C1 segment of cervical spinal cord (tissue), 14 donors: ENCODE results near the gene COL9A2.
A peak's percentile ranks its signal among the peaks of the same experiment; 100 is the strongest.
"Not testable (repeated sequence)": the region's sequence is repeated elsewhere in the genome, so short reads cannot be mapped to it uniquely, and the experiment has no call there.

Experiments used
- DNase-seq, 14 donors: peaks; one replicate each; lab custom pipeline; 2025; lab: John Stamatoyannopoulos, UW

The COL9A2 gene

DNA sequence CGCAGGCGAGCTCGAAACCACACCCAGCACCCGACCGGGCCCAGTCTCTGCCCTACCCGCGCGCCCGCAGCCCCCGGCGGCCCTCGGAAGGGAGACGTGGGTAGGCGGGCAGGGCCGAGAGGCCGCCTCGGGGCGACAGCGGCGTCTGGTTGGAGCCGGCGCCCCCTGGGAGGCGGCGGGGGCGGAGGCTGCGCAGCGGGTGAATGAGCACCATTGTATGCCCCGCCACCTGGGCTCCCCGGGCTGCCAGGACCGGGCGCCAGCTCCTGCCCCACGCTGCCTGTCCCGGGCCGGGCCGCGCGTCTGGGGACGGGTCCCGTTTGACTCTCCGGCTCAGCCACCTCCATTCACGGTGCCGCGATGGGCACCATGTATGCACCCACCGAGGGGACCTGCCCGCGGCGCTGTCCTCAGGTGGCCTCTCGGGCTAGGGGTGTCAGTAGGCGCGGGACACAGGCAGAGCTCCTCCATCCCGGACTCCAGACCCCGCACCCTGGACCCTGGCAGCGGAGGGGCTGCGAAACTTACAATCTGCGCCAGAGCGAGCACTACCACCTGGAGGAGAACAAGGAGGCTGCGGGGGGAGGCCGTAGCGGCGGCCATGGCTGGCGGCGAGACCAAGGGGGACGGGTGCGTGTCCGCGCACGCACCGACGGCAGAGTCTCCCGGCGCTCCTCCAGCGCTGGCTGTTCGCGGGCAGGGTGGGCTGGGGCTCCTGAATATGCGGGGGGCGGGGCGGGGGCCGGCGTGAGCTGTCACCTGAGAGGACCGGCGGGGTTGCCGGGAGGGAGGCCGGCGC, at the start of gene COL9A2:
Gene COL9A2 (minus strand): TSS at position 692 of the 799 bp plus-strand sequence. CDS start 89 bp downstream, at position 603.
- DNase-seq = peak in 11 of 14 donors; percentile 43 to 90 (median 73)

DNA sequence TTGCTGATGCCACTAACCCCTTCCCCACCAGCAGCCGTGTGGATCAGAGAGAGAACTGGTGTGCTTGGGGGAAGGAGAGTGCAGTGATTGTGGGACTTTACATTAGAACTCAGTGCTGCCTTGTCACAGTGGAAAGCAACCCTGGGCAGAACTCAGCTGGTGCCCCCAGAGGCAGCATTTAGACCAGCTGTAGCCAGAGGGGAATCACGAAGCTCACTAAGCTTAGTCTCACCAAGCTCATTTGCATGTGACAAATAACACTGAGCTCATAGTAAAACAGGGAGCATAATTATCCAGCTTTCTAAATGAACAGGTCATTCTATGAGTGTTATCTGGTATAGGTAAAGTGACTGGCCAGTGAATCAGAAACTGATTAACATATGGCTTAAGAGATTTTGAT, 46.6 kb upstream of the COL9A2 start:
- no peak for DNase-seq

DNA sequence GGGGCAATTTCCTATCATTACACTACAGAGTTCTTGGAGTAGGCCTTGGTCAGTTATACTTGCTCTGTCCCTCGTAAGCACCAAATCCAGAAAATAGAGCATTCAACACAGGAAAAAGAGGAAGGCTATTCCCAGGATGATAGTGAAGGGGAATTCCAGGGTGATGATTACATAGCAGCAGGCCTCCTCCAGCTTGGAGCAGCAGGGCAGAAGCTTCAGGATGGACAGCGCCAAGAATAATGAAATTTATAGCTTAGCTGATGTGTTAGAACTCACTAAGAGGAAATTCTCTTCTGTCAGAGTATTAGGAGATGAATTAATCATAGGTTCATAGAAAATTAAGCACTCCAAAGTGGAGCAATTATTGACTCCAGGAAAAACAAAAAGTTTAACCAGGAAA, 45.6 kb upstream of the COL9A2 start:
- DNase-seq = no peak

DNA sequence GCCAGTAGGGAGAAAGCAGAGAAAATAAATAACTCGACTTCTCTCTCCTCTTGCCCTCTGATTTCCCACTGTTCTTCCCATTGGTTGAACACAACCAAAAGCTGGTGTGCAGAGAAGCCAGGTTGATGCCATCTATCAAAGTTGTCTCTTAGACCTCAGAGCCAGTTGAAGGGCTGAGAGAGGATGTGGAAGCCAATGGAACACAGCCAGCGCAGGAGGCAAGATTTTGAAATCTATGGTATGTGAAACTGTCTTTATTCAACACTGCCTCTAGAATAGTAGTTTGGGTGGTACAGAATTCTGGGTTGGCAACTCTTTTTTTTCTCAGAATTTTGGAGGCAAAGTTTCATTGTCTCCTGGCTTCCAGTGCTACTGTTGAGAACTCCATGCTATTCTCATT, 45.1 kb upstream of the COL9A2 start:
- DNase-seq = no peak

DNA sequence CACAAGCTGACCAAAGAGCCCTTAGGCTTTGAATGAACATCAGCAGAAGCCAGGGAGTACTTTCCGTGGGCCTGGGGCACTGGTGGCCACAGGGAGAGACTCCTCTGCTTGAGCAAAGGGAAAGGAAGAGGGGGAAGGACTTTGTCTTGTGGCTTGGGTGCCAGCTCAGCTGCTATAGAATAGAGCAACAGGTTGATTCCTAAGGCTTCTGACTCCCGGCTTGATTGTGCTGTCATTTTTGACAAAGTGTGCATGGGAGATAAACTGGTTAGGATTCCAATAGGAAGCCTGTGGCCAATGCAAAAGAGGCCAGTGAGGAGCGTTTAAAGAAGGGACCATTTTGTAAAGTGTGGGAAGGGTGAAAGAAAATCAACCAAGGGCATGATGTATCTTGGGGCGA, 44.6 kb upstream of the COL9A2 start:
- no peak for DNase-seq

DNA sequence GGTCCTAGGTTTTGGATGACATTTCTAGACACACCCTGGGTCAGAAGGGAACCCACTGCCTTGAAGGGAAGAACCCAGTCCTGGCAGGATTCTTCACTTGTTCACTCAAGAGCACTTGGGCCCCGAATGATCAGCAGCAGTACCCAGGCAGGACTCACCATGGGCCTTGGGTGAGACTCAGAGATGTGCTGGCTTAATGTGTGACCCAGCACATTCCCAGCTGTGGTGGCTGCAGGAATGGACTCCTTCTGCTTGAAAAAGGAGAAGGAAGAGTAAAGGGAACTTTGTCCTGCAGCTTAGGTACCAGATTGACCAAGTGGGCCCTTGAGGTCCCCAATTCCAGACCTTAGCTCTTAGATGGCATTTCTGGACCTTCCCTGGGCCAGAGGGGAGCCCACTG, 44.1 kb upstream of the COL9A2 start:
- no peak for DNase-seq

DNA sequence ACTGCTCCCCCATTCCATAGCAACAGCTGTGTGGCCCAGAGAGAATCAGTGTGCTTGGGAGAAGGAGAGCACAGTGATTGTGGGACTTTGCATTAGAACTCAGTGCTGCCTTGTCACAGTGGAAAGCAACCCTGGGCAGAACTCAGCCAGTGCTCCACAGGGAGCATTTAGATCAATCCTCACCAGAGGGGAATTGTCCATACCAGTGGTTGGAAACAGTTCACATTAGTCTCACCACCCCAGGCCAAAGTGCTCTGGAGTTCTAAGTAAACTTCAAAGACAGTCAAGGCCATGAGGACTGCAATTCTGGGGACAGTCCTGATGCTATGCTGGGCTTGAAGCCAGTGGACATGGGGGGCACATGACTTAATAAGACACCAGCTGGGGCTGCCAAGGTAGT, 43.5 kb upstream of the COL9A2 start:
- no peak for DNase-seq

DNA sequence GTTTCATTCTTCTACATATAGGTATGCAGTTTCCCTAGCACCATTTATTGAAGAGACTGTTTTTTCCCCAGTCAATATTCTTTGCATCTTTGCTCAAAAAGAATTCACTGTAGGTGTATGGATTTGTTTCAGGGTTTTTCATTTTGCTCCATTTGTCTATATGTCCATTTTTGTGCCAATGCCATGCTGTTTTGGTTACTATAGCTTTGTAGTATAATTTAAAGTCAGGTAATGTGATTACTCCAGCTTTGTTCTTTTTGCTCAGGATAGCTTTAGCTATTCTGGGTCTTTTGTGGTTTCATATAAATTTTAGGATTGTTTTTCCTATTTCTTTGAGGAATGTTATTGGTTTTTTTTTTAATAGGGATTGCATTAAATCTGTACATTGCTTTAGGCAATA, 40.5 kb upstream of the COL9A2 start:
- DNase-seq = no peak

DNA sequence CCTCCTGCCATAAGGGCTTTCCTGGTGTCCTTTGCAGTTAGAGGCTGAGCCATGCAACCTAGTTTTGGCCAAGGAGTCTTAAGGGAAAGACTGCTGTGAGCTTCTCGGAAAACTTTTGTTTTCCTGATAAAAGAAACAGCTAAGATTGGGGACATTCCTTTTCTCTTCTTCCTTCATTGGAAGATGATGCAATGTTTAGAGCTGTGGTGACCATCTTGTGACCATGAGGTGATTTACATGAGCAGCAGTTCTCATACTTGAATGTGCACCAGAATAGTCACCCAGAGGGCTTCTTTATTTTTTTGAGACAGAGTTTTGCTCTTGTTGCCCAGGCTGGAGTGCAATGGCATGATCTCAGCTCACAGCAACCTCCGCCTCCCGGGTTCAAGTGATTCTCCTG, 36.0 kb upstream of the COL9A2 start:
- DNase-seq = no peak

DNA sequence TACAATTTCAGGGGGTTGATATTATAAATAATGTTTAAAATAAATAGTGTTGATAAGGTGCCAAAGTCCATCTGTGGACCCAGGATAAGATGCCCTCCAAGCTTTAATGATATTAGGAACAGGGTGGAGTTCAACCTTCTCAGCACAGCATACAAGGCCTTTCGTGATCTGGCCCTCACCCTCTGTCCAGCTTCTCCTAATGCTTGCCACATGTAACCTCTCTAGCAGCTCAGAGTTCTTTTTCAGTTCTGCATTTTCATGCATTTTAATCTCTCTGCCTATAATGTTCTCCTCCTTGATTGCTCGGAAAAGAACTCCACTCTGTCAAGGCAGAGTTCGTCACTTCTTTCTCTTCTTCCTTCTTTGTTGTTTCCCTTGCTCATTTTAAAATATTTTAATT, 35.0 kb upstream of the COL9A2 start:
- no peak for DNase-seq

DNA sequence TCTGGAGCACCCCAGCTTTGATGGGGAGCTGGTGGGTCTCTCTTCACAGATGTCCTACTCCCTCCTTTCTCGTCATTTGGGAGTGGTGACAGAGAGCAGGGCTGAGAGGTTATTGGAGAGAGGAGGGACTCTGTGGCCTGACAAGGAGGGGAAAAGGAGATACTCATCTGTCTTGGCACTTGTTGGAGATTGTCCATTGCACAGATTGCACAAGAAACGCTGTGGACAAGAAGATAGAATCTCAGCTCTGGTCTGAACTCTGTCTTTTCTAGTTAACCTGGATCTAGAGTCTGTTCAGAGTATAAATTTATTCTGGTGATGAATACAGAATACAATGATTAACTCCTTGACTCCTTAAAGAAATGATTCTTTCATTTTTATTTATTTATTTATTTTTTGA, 34.0 kb upstream of the COL9A2 start:
- no peak for DNase-seq

DNA sequence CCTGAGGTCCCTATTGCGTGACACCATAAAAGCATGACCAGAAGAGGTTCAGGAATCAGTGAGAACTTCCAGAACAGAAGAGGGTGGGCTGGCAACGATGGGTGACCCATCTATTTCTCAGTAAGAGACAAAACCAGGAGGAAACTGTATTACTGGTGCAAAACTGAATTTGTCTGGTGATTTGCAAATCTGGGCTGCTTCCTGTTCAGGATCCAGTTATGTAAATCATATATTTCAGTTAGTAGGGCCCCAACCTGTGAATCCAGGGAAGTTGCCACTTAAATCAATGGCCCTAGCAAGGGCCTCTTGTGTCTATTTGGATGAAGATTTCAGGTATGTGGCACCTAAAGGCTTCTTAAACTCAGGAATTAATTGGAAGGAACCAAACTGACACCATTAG, 33.3 kb upstream of the COL9A2 start:
- DNase-seq = no peak

DNA sequence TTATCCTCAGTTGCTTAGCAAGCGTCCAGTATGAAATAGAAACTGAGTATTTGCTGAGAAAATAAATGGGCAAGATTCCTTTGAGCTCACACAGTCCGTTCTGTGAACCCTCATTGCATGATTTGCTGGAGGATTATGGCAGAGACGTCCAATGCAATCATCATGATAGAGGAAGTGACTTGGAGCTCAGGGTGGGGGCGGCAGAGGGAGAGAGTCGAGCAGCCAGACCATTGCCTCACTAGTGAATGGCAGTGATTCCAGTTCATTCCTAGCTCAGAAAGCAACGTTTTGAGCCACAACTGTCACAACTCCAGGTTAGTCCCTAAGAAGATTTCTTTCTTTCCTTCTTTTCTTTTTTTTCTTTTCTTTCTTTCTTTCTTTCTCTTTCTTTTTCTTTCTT, 27.5 kb upstream of the COL9A2 start:
- peak in 9 of 14 donors; percentile 2 to 12 (median 8) for DNase-seq

DNA sequence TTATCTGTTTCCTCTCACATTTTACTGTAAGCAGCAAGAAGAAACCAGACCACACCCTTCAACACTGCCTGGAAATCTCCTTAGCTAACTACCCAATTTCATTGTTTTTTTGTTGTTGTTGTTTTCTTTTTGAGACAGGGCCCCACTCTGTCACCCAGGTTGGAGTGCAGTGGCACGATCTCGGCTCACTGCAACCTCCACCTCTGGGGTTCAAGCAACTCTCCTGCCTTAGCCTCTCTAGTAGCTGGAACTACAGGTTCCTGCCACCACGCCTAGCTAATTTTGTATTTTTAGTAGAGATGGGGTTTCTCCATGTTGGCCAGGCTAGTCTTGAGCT, 25.3 kb upstream of the COL9A2 start:
- DNase-seq = not testable (repeated sequence)

DNA sequence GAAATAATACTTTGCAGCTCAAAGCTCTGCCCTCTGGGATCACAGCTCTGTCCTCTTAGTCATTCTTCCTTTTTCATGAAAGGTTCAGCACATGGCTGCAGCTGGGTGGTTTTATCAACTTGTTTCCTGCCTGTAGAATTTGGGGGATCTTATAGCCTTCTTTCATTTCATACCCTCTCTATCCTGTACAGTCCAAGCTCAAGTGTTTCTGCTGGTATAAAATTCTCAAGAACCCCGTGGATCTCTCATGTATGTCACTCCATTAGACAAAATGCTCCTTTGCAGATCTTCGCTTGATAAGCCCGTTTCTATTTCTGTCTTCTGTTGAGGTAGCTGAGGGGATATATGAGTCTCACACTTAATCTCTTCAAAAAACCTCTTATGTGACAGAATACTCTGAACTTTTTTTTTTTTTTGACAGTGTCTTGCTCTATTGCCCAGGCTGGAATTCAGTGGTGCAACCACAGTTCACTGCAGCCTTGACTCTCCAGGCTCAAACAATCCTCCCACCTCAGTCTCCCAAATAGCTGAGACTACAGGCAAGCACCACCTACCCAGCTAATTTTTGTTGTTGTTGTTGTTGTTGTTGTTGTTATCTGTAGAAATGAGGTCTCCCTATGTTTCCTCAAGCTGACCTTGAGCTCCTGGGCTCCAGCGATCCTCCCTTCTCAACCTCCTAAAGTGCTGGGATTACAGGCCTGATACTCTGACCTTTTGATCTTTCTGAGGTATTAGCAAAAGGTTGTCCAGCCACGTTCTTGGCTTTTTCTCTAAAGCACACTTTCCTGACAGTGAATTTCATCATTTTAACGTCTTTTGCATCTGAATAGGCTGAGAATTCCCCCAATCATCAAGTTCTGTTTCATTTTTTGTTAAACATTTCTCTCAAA, 24.6 kb upstream of the COL9A2 start:
- no peak for DNase-seq

DNA sequence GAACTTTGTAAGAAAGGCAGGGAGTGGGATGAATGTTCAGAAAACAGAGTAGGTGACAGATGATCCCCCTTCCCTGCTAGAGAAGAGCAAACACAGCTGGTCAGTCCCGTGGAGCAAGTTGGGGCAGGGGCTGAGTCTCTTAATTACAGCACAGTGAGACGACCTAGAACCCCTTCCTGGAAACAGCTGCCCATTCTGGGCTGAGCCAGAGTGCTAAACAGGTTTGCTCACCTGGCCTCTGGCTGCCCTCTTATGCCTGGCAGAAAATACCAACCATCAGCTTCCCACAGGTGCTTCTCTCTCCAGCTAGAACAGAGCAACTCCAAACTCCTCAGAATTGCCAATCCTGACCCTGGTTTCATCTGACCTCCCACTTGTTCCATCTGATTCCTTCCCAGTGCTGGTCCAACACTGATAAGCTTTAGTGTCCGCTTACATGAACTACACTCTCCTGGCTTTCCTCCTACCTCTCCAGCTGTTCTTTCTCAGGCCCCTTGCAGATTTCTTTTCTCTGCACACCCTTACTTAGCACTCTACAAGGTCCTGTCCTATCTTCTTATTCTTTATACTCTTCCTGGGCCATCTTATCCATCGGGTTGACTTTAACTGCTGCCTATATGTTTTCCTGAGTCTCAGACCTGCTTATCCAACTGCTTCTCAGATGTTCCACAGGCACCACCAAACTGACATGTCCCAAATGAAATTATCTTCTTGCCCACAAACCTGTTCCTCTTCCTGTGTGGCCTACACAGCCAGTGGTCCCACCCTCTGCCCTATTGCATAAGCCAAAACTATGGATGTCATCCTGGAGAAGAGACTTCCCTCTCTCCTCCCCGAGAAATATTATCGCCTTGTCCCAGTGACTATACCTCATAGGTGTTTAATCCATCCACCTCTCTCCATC, 22.6 kb upstream of the COL9A2 start:
- DNase-seq = no peak

DNA sequence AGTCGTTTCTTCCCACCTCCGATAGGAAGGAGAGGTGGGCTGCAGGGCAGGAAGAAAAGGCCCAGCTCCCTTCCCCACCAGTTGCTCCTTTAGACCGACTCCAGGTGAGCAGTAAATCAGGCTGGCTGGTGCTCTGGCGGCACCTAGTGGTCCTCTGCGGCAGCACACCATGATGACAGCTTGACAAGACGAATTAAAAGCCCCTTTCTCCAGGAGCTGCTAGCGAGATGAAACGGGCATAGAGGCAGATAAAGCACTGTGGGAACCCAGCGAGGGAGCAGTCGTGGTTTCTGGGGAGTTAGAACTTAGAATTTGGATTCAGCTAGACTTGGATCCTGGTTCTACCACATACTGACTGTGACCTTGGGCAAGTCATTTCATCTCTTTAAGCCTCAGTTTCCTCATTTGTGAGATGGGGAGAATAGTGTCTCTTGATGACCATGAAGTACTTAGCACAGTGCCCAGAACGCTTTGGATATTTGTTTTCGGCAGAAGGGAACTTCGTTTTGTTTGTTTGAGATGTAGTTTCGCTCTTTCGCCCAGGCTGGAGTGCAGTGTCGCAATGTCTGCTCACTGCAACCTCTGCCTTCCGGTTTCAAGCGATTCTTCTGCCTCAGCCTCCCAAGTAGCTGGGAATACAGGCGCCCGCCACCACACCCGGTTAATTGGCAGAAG, 21.8 kb upstream of the COL9A2 start:
- peak in 12 of 14 donors; percentile 10 to 75 (median 42) for DNase-seq

DNA sequence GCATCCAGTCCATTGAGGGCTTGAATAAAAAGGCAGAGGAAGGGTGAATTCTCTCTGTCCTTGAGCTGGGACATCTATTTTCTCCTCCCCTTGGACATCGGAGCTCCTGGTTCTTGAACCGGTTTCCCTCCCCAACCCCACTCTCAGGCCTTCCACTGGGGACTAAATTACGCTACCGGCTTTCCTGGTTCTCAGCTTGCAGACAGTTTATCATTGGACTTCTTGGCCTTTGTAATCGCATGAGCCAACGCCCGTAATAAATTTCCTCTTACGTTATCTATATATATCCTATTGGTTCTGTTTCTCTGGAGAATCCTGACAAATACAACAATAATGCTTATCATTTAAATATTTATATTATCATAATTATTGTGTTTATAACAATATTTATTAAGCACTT, 20.4 kb upstream of the COL9A2 start:
- DNase-seq = no peak

DNA sequence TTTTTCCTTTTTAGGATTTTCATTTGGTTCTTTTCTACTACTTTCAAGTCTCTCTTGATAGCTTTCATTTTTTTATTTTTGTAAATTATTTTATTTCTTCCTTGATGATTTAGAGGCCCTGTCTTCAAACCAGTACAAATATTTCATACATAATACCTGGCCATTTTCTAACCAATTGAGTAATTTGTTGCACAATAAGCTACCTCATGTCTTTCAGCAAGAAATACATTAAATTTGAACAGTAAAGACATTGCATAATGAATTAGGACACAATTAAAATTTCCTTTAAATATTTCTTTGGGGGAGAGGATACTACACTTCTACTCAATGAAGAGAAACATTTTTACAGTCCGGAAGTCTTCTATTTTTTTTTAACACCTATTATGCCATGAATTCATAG, 15.6 kb upstream of the COL9A2 start:
- no peak for DNase-seq

DNA sequence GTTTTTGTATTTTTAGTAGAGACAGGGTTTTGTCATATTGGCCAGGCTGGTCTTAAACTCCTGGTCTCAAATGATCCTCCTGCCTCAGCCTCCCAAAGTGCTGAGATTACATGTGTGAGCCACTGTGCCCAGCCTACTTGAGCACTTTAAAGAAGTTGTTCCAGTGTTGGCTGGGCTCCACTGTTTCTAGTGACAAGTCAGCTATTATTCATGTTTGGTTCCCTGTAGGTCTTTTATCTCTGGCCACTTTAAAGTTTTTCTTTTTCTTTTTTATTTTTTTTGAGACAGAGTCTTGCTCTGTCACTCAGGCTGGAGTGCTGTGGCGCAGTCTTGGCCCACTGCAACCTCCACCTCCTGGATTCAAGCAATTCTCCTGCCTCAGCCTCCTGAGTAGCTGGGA, 14.3 kb upstream of the COL9A2 start:
- not testable (repeated sequence) for DNase-seq

DNA sequence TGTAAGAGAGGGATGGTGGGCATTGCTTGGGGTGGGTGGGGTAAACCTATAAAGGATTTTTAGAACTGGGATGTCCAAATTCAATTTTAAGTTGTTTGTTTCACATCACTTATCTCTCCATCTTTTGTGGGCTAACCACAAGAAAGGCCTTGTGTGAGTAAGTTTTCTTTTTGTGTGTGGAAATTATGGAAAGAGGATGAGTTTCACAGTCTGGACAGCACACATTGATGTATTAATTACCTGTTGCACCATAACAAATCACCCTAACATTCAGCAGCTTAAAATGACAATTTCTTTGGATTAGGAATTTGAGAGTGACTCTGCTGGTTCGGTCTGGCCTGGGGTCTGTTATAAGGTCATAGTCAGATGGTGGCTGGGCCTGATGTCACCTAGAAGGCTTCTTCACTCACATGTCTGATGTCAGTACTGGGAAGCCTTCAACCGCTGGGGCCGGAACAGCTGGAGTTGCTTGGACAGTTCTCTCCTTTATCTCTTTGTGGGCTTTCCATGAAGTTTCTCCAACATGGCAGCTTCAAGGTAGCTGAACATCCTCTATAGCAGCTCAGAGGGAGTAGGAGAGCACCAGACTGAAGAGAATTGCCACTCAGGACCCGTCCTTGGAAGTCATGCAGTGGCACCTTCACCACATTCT, 2.0 kb upstream of the COL9A2 start:
- no peak for DNase-seq
